Small intestine (tissue), 7 donors: ENCODE measurements around the gene SPEF1. TPM values are rescaled to one million over a fixed set of nuclear protein-coding genes. Genes with fewer than 3 reads are reported as not detected.

Source experiments
- DNase-seq, 2 donors: peaks; one replicate each; pipeline versions ENCODE4 v3.0.0 to v3.0.0-alpha.2; 2013
- FAIRE-seq: peaks from 2 replicates; lab custom pipeline; 2012; peaks lifted over from hg19 to GRCh38; lab: Jason Lieb, UNC
- H3K27ac ChIP-seq, 3 donors: one replicate each; pipeline ENCODE4 v1.5.1; 2013; ENCODE audit warnings: low read length in 2 of 3, mild to moderate bottlenecking in 2 of 3, control low read depth in 1 of 3, inconsistent platforms in 1 of 3, low read depth in 1 of 3, moderate library complexity in 1 of 3
- H3K27me3 ChIP-seq, 3 donors: one replicate each; pipeline ENCODE4 v1.6.1; 2013; ENCODE audit warnings: low read length in 3 of 3, inconsistent platforms in 1 of 3; ENCODE audit not compliant: control insufficient read depth in 3 of 3, insufficient read depth in 3 of 3
- H3K36me3 ChIP-seq, 3 donors: one replicate each; pipeline ENCODE4 v1.6.1; 2013; ENCODE audit warnings: low read length in 3 of 3, inconsistent platforms in 1 of 3, low read depth in 1 of 3, mild to moderate bottlenecking in 1 of 3, moderate library complexity in 1 of 3; ENCODE audit not compliant: control insufficient read depth in 3 of 3, insufficient read depth in 2 of 3
- H3K4me1 ChIP-seq, 3 donors: one replicate each; pipeline ENCODE4 v1.6.1; 2013; ENCODE audit warnings: low read length in 2 of 3, inconsistent platforms in 1 of 3, low read depth in 1 of 3, mild to moderate bottlenecking in 1 of 3, moderate library complexity in 1 of 3; ENCODE audit not compliant: control insufficient read depth in 3 of 3, insufficient read depth in 2 of 3
- H3K4me3 ChIP-seq, 3 donors: one replicate each; pipeline ENCODE4 v1.5.1; 2013; ENCODE audit warnings: low read length in 3 of 3, control low read depth in 1 of 3, inconsistent platforms in 1 of 3, low read depth in 1 of 3, mild to moderate bottlenecking in 1 of 3, moderate library complexity in 1 of 3
- H3K9me3 ChIP-seq, 2 donors: one replicate each; pipeline ENCODE4 v1.6.1; 2013; ENCODE audit warnings: low read depth in 1 of 2, low read length in 1 of 2; ENCODE audit not compliant: control insufficient read depth in 2 of 2, insufficient read depth in 1 of 2
- WGBS, 3 donors: extraction: QIAGEN DNeasy Blood & Tissue Kit; methylation state at CpG; one replicate each; pipeline ENCODE4 v1.1.7; 2013; 5-methylcytosine and 5-hydroxymethylcytosine counted together
- polyA plus RNA-seq, 4 donors: library from polyadenylated mRNA; stranded (reverse) in 3 of 4; unstranded in 1 of 4; fragments of 200-250 nt in 3 of 4; fragments of 120-200 nt in 1 of 4; gene quantifications; one replicate each; pipeline versions ENCODE4 v1.2.1 to v1.2.3, GENCODE V29; 2013
- donor health status: healthy with polysubstance abuse.
- donor health status: control.
- donor health status: control.
- donor health status: Bipolar disorder and iron deficiency.
- donor health status: healthy.

The SPEF1 gene
- polyA plus RNA-seq, 4 donors, result 0.03 to 0.06 TPM; not detected in 2

DNA sequence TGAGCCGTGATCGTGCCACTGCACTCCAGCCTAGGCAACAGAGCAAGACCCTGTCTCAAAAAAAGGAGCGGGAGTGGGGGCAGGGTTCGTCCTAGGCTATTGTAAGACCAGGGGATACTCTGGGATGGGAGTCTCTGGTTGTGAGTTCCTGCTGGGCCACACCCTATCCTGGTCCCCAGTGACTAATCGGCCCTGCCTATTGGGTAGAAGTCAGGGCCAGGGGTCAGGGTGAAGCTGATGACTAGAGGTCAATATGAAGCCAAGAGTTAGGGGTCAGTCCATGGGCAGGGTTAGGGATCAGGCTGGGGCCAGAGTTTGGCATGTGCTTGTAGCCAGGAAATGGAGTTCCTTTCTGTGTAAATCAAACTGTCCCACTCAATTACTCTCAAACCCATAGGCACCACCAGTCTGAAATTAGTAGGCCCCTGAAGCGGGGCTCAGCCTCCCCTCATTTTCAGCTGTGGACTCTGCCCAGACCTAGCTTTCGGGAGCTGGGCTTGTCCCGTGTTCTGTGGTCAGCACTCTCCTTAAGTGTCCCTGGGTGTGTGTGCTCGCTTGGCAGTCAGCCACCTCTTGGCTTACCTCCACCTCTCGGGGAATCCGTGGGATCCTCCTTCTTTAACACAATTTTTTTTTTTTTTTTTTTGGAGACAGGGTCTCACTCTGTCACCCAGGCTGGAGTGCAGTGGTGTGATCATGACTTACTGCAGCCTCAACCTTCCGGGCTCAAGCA is 47.0 kb downstream of the SPEF1 start:
- no peak overlapping the region for H3K4me3 ChIP-seq
- WGBS, 3 donors, result 35 to 54% (median 42%) methylated on average over 12 of the region's 12 CpGs
- peaks cover 2 to 24% (median 6%) of the 10 kb centered on the region in 3 donors for H3K27me3 ChIP-seq
- no peaks in the 10 kb centered on the region for H3K9me3 ChIP-seq
- no peak overlapping the region for H3K27ac ChIP-seq
- H3K36me3 ChIP-seq, result no peaks in the 10 kb centered on the region
- DNase-seq, result peak in 1 of 2 donors; percentile 53
- H3K4me1 ChIP-seq, result peaks cover 0 to 5% (median 0%) of the 10 kb centered on the region in 3 donors
- no peak for FAIRE-seq

DNA sequence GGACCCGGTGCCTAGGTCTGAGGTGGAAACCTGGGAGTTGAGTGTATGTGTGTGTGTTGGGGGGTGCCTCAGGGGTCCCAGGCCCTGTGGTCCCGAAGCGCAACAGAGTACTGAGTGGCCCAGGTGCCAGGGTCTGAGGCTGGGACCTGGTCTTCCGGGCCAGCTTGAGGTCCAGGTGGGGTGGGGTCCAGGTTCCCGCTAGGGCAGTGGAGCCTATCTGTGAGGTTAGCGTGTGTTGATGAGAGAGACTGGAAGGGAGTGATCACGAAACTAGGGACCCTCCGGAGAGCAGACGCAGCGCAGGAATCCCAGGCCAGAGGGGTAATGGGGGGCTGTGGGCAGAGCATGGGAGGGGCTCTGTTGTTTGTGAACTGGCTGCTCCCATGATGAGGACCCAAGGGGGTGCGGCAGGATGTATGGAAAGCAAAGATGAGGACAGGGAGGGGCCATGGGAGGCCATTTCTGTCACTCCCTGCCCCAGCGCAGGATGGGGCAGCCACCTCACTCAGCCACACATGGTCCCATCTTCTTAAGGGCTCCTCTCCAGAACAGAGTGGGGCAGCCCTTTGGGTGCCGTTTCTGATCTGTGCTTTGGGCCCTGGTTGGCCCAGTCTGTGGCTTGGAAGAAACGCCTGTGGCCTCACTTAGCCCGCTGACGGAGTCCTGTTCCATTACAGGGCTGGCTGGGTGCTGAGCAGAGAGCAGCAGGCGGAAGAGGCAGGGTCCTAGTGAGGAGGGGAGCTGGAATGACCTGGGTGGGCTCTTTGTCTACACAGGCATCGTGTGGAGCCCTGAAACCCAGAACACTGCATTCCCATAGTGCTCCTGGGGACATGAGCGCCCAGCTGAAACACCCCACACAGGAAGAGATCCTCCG is 47.9 kb downstream of the SPEF1 start:
- Histone ChIP-seq H3K36me3 (no peaks in the 10 kb centered on the region), H3K9me3 (no peaks in the 10 kb centered on the region), H3K4me1 (peaks cover 0 to 5% (median 0%) of the 10 kb centered on the region in 3 donors), H3K27ac (peak overlapping the region in 1 of 3 donors; percentile 3), H3K4me3 (peak overlapping the region in 1 of 3 donors; percentile 48), H3K27me3 (peaks cover 2 to 29% (median 6%) of the 10 kb centered on the region in 3 donors)
- FAIRE-seq (no peak), DNase-seq (no peak)
- 77 to 87% (median 86%) methylated on average over 18 to 20 of the region's 20 CpGs for WGBS, 3 donors

DNA sequence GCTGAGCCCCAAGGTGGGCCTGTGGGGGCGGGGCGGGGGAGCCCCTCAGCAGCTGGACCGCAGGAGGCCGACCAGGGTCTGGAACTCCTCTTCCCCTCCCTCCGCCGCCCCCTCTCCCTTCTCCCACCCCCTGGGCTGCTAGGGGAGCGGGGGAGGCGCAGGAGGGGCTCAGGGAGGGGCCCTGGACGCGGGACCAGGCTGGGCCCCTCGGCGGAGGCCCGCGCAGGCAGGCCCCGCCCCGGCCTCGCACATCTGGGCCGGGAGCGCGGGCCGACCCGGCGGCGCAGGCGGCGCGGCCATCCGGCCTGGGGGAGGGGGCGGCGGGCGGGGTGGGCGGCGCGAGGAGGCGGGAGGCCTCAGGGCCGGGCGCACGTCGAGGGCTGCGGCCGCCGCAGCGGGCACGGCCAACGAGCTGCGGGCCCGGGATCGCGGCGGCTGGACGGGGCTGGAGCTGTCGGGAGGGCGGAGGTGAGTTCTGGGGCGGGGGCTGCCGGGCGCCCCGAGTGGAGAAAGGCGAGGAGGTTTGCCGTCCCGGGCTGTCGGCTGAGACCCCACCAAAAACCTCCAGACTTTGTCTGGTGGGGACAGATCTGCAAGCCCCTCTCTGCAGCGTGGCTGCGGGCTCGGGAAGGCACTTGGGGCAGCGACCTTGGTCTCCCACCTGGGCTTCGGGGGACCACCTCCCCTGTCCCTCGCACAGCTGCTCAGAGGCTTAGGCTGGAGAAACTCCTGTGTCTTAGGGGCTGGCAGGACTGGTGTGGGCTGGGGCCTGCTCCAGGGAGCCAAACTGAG is 48.7 kb downstream of the SPEF1 start, which contains the start of gene HSPA12B:
Gene HSPA12B (plus strand): TSS at position 359 of the 792 bp plus-strand sequence. CDS start 5,990 bp downstream, outside the sequence.
- Histone ChIP-seq H3K9me3 (no peaks in the 10 kb centered on the region), H3K4me1 (peaks cover 0 to 5% (median 0%) of the 10 kb centered on the region in 3 donors), H3K27ac (peak within 1 kb of the TSS in 1 of 3 donors; percentile 3), H3K36me3 (no peaks in the 10 kb centered on the region), H3K27me3 (peaks cover 2 to 34% (median 6%) of the 10 kb centered on the region in 3 donors), H3K4me3 (peak within 1 kb of the TSS in 2 of 3 donors; percentile 8 to 48)
- no peak for FAIRE-seq
- WGBS, 3 donors, result 10 to 22% (median 21%) methylated on average over 24 to 67 of the region's 67 CpGs
- peak in 1 of 2 donors; percentile 39 for DNase-seq

DNA sequence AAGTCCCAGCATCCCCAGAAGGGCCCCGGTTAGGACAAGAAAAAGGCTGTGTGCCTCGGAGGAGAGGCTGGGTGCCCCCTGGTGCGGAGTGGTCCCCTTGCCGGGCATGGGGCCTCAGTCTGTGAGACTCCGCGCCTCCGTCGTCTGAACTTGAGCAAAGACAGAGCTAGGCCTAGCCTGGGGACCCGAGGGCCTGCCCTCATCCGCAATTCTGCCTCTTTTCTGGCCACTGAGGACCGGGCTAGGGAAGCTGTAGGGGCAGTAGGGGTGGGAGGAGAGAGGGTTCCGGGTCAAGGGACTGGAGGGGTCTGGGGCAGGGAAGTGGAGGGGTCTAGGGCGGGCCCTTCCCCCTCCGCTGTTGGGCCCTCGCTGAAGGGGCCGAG is 49.3 kb downstream of the SPEF1 start:
- no peak overlapping the region for H3K27ac ChIP-seq
- DNase-seq, result no peak
- no peaks in the 10 kb centered on the region for H3K9me3 ChIP-seq
- WGBS, 3 donors, result 69 to 79% (median 75%) methylated on average over 13 to 16 of the region's 16 CpGs
- peaks cover 0 to 5% (median 0%) of the 10 kb centered on the region in 3 donors for H3K4me1 ChIP-seq
- no peaks in the 10 kb centered on the region for H3K36me3 ChIP-seq
- H3K4me3 ChIP-seq, result no peak overlapping the region
- no peak for FAIRE-seq
- peaks cover 2 to 34% (median 6%) of the 10 kb centered on the region in 3 donors for H3K27me3 ChIP-seq

- WGBS, 3 donors, result 80 to 86% (median 84%) methylated on average over 12 of the region's 12 CpGs
- Histone ChIP-seq H3K4me3 (no peak overlapping the region), H3K9me3 (no peaks in the 10 kb centered on the region), H3K4me1 (peaks cover 0 to 5% (median 0%) of the 10 kb centered on the region in 3 donors), H3K27ac (no peak overlapping the region), H3K36me3 (no peaks in the 10 kb centered on the region), H3K27me3 (peaks cover 2 to 34% (median 6%) of the 10 kb centered on the region in 3 donors)
- DNase-seq (no peak), FAIRE-seq (no peak)
These were observed 50.2 kb downstream of the SPEF1 start for GRCh38 chr20:3730803-3731672.

GRCh38 chr20:3729811-3730540 is 51.3 kb downstream of the SPEF1 start:
- Histone ChIP-seq H3K4me3 (no peak overlapping the region), H3K36me3 (no peaks in the 10 kb centered on the region), H3K27ac (no peak overlapping the region), H3K4me1 (peaks cover 0 to 5% (median 0%) of the 10 kb centered on the region in 3 donors), H3K27me3 (peaks cover 2 to 34% (median 6%) of the 10 kb centered on the region in 3 donors), H3K9me3 (no peaks in the 10 kb centered on the region)
- no peak for DNase-seq
- FAIRE-seq, result no peak
- 59 to 67% (median 62%) methylated on average over 8 of the region's 8 CpGs for WGBS, 3 donors

DNA sequence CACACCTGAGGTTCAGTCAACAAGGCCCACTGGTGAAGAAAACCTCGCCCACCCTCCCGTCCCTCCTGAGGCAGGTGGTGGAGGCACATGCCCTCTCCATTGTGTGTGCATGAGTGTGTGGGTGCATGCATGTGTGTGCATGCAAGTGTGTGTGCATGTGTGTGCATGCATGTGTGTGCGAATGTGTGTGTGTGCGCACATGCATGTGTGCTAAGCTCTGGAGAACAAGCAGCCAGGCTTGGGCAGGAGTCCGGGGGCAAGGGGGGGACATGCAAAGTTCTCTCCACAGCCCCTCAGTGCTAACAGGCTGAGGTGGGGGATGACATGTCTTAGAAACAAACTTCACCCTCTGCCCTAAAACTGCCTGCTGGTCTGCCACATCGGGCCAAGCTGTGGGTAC is 51.9 kb downstream of the SPEF1 start:
- H3K27me3 ChIP-seq, result peaks cover 2 to 34% (median 6%) of the 10 kb centered on the region in 3 donors
- H3K36me3 ChIP-seq, result no peaks in the 10 kb centered on the region
- no peak for FAIRE-seq
- H3K4me1 ChIP-seq, result peaks cover 0 to 5% (median 0%) of the 10 kb centered on the region in 3 donors
- DNase-seq, result no peak
- WGBS, 3 donors, result 80 to 93% (median 90%) methylated on average over 4 to 6 of the region's 6 CpGs
- H3K27ac ChIP-seq, result no peak overlapping the region
- no peak overlapping the region for H3K4me3 ChIP-seq
- H3K9me3 ChIP-seq, result no peaks in the 10 kb centered on the region
